Measurements from ENCODE around the gene CBLIF.
"Not testable (repeated sequence)": the region's sequence is repeated elsewhere in the genome, so short reads cannot be mapped to it uniquely, and the experiment has no call there.

The CBLIF gene

DNA sequence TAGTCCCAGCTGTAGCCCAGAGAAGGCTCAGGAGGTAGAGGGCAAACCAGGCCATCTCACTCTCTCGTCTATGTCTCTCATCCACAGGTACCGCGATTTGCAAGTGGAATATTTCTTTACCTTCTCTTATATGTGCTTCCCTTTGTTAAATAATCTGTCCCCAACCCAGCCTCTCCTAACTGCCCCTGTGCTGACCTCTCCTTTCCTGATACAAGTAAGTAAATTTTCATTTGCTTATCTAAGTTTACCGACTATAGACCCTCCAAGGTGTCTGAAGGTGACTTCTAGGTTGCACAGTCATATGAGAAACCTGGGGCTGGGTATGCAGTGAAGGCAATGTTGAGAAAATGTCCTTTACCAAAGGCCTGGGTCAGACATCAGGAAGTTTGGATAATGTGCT, at the start of gene CBLIF:
CBLIF (minus strand) TSS at position 101 of the 400 bp plus-strand sequence; CDS start at position 55, 46 bp downstream.
- DNase-seq, result no peak

DNA sequence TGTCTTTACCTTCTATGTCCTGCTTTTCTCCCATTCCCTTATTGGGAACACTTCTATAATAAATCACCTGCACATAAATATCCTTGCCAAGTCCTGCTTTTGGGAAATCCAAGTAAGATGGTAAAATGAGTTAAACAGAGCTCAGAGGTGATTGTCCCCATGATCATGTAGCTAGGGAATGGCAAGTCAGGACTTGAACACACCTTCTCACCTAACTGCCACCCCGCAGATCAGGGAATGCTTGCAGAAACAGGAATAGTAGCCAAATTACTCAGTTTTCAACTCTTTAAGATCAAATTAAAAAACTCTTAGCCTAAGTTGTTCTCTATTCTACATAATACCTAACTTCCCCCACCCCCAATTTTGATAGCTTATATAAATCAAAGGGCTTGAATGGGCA, 49.3 kb upstream of the CBLIF start:
- DNase-seq, result no peak

DNA sequence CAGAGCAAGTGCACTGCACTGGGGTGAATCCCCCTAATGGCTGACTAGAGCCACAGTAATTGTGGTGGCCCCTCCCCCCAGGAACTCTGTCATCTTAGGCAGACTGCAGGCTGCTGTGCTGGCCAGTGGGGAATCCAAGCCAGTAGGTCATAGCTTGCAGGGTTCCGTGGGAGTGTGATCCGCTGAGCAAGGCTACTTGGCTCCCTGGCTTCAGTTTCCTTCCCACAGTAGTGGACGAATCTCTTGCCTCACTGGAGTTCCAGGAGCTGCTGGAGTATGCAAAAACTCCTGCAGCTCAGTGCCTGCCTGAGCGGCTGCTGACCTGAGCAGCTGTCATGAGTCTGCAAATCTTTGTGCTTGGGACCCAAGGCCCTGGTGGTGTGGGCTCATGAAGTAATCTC, 46.5 kb upstream of the CBLIF start:
- DNase-seq, result no peak

DNA sequence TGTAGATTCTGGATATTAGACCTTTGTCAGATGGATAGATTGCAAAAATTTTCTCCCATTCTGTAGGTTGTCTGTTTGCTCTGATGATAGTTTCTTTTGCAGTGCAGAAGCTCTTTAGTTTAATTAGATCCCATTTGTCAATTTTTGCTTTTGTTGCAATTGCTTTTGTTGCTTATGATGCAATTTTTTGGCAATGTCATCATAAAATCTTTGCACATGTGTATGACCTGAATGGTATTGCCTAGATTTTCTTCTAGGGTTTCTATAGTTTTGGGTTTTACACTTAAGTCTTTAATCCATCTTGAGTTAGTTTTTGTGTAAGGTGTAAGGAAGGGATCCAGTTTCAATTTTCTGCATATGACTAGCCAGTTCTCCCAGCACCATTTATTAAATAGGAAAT, 41.9 kb upstream of the CBLIF start:
- DNase-seq, result not testable (repeated sequence)

DNA sequence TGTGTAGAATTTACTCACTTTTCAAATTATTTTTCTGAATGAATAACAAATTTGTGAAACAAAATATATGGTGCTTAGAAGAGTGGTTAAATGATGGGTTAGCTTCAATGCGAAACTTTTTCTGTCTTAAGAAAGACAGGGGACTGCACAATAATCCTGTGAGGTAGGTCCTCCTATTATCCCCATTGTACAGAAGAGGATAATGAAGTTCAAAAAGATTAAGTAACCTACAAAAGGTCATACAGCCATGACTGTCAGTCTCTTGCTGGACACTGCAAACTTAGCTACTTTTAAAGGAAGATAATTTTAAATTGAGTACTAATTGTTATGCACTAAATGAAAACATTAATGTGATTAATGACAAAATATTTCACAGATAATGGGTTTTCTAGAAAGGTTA, 38.3 kb upstream of the CBLIF start:
- no peak for DNase-seq

DNA sequence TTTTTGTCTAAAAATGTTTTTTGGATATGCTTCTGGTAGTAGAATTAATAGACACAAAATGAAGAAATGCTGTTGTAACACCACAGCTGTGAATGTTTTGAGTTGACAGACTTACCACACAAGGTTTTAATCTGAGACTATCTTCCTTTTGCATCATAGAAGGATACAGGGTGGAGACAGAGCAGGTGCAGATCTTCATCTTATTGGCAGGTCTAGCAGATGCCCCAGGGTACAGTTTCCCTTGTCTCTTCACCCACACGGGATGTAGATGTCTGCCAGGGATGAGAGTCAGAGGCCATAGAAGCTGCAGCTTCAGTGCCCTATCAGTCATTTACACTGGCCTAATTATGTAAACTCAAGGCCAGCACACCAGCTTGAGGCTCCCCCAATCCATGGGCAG, 34.3 kb upstream of the CBLIF start:
- no peak for DNase-seq

DNA sequence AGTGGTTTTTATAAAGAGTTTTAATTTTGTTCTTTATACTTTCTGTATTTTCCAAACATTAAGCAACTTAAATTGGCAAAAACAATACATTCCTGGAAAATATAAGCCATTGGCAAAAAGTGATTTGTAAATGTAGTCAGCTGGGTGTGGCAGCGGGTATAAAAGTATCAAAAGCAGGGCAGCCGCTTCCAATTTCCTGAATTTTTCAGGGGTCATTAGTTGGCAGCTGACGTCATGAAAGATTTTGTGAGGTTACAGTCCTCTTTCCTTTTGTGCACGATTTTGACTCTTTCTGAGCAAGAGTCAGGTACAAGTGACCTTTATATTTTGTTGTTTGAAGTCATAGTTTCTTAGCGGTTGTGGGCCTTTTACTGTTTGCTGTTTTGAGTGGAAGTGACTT, 33.3 kb upstream of the CBLIF start, which contains the start of gene OOSP3:
OOSP3 (plus strand) TSS at position 208 of the 400 bp plus-strand sequence; CDS start at position 235, 27 bp downstream.
- DNase-seq, result no peak

DNA sequence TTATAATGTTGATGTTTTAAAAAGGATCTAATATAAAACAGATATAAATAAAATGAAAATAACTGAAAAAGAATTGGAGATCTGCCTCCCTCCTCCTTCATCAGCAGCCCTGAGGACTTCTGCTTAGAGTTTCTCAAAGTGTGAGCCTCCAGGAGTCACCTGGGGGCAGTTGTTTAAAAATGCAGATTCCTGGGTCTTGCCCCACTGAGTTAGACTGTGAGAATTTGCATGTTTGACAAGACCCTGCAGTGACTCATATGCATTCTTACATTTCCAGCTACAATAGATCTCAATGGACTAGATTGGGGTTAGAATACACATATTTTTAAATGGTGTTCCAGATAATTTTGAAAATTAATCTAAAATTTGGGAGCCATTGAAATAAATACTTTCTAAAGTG, 32.5 kb upstream of the CBLIF start:
- DNase-seq, result no peak

DNA sequence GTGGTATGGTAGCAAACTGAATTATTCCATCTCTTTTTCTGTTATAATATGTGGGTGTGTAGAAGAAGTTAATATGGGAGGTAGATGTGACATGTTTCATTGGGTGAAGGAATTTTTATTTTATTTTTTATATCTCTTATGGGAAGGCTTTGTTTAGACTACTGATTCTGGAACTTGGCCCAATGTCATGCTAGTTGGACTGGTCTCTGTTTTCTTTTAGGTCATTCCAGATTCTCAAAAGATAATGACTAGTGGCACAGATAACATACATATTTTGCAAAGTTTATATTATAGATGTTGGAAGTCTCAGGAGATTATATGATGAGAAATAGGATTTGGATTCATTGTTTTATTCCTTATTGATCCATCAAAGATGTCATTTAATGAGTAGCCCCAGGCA, 32.0 kb upstream of the CBLIF start:
- DNase-seq, result no peak

DNA sequence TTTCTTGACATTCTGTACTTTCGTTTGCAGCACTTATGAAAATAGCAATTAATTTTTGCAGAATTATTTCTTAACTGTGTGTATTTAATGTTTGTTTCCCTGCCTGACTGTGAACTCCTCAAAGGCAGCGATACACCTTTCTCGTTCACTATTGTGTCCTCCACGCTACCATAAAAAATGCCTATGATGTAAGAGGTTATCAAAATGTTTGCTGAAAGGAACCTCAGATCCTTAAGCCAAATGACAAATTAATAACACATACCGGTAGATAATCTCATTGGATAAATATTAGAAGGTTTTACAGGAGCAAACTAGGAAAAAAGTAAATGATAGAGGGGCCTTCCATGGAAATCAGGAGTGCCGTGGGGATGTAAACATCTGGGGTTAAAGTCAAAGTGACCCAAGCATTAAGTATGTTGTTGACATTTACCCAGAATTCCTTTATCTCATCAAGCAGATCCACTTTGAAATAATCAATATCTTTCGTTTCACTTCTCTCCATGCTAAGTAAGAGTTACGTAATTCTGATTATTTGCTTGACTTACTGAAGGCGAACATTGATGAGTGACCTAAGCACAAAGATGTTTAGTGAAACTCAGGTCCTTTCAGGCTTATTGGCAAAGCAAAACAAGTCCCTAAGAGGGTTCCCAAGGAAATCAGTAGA, 30.7 kb upstream of the CBLIF start:
- DNase-seq, result no peak

DNA sequence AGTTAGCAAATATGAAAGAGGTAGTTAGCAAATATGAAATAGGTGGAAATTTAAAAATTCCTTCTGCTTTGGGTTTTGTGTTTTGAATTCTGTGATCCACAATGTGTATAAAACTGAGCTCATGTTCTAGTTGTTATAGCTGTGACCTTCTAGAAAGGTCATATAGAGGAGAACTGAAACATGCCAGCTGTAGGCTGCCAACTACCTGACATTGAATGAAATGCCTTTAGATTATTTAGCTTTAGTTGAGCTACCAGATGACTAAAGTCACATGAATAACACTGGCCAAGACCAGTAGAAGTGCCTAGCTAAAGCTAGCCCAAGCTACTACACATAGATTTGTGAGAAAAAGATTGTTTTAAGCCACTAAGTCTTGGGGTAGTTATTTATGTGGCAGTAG, 26.8 kb upstream of the CBLIF start:
- no peak for DNase-seq

DNA sequence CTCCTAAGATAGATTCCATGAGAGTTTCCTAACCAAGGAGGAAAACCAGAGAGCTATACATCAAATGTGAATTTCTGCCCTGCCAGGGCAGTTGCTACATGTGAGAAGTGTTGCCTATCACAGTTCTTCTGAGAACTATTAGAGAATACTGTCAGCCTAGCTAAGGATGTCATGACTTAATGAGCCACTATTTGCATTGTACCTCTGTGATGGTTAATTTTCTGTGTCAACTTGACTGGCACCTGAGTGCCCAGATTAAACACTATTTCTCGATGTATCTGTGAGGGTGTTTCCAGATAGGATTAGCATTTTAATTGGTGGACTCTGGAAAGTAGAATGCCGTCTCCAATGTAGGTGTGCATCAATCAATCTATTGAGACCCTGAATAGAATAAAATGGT, 22.6 kb upstream of the CBLIF start:
- DNase-seq, result no peak

DNA sequence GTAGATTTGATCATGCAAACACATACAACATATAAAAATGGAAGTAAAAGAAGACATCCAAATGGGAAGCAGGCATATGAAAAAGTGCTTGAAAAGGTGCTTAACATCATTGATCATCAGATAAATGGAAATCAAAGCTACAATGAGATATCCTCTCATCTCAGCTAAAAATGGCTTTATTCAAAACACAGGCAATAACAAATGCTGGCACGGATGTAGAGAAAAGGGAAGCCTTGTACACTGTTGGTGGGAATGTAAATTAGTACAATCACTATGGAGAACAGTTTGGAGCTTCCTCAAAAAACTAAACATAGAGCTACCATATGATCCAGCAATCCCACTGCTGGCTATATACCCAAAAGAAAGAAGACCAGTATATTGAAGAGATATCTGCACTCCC, 21.5 kb upstream of the CBLIF start:
- no peak for DNase-seq

DNA sequence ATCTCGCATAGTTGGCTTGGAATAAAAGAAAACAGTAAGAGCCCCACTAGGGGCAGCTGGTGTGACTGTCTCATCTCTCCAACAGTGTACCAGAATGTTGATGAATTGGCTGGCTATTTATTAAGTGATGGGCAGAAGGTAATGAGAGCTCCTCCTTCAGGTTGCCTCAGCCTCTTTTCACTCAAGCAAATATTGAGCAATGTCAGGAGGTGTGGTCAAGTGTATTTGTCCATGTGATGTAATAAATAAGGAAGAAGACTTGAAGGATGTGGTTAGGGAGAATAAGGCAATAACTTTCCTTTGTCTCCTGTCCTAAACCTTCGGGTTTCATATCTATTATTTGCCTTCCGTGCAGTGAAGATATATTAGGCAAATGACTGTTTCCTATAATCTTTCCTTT, 21.1 kb upstream of the CBLIF start, which contains the start of gene TCN1:
TCN1 (minus strand) TSS at position 91 of the 400 bp plus-strand sequence; CDS start at position 74, 17 bp downstream.
- DNase-seq, result no peak

DNA sequence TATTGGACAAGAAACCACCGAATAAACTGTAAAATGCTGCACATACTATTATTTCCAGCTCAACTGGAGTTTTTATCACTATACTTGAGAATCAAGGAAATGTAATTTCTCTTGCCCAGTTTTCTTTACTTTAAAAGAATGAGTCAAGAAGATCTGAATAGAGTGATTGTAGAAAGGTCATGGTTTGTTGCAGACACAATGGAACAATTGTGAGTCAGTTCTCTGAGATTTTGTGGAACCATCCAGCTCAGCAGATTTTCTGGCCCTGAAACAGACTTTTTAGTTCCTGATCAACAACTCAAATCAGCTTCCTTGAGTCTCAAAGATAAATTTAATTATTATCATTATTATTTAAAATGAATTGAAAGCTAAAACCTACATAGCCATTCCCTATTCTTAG, 19.7 kb upstream of the CBLIF start:
- no peak for DNase-seq

DNA sequence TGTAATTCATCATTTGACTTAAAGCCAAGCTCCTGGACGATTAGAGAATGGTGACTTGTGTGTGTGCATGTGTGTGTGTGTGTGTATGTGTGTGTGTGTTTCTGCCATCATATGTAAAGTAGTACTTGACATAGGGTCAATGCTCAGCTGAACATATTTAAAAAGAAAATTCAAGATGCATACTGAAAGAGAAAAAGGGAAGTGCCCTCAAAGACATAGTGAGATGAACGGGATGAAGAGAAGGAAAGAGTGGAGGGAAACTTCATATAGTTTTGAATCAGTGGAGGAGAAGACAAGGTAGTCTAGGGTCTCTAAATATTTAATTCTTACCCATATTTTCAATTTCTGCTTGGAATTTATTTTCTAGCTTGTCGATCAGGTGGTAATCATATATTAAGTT, 17.0 kb upstream of the CBLIF start:
- no peak for DNase-seq

DNA sequence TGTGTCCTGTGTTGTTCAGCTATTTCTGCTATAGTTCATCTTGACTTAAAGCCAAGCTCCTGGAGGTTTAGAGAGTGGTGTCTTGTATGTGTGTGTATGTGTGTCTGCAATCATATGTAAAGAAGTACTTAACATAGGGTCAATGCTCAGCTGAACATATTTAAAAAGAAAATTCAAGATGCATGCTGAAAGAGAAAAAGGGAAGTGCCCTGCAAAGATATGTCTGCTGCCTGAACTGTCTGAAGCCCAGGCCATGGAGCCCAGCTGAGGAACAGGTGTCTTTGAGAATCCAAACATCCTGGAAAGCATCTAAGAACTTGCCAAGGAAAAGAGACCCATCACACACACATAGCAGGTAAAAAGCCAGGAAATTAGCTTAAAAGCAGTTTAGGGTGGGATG, 14.4 kb upstream of the CBLIF start:
- DNase-seq, result no peak

DNA sequence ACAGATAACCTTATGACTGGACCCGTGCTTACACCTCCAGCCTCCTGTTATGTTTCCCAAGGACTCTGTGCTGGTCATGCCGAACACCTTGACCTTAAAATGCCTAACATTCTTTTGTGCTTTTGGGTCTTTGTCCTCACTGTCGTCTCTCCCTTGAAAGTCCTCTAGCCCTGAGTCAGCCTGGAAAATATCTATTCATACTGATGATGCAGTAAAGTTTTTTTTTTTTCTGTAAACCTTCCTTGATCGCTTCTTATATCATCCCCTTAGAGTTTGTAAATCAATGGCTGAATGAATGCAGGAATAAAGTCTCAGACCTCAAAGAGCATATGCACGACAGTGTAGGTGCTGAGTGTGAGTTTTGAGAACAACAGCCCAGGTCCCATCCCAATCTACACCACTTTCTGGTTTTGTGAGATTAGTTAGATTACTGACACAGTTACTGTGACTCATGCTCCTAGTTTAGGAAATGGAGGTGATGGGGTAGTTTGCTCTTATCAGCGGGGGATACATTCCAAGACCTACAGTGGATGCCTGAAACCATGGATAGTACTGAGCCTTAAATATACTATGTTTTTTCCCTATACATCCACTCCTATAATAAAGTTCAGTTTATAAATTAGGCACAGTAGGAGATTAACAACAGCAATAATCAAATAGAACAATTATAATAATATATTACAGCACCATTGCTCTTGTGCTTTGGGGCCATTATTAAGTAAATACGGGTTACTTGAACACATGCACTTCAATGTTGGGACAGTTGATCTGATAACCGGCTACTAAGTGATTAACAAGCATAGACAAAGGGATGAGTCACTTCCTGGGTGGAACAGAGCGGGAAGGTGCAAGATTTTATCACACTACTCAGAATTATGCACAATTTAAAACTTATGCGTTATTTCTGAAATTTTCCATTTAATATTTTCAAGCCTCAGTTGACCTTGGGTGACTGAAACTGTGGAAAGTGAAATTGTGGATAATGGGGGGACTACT, 12.4 kb upstream of the CBLIF start:
- DNase-seq, result no peak

DNA sequence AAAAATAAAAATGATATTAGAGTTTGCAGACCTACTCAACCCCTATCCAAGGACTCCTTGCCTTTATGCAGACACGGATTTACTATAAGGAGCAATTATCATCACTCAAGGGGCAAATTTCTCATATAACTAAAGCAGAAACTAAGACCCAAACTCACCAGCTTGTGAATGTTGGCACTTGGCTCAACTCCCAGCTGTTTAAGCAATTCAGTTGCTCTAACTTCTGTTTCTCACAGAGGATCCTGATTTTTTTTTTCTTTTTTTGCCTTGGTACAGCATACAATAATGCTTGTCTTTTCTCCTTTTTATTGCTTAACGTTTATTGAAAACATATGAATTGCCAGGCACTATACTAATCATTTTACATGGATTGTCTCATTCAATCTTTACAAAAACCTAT, 9.6 kb upstream of the CBLIF start:
- no peak for DNase-seq

DNA sequence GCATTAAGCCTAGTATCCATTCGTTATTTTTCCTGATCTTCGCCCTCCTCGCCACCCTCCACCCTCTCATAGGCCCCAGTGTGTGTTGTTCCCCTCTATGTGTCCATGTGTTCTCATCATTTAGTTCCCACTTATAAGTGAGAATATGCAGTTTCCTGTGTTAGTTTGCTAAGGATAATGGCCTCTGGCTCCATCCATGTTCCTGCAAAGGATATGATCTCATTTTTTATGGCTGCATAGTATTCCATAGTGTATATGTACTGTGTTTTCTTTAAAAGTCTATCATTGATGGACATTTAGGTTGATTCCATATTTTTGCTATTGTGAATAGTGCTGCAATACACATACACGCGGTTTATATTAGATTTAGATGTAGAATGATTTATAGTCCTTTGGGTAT, 6.1 kb upstream of the CBLIF start:
- DNase-seq, result not testable (repeated sequence)

DNA sequence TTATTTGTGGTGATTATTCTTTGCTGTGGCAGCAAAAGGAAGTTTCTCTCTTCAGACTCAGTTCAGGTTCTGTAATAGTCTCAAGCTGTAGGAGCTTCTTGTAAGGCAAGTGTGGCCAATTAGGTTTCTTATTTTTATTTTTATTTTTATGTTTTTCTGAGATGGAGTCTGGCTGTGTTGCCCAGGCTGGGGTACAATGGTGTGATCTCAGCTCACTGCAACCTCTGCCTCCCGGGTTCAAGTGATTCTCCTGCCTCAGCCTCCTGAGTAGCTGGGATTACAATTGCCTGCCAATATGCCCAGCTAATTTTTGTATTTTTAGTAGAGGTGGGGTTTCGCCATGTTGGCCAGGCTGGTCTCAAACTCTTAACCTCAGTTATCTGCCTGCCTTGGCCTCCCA, 4.3 kb upstream of the CBLIF start:
- DNase-seq, result not testable (repeated sequence)

DNA sequence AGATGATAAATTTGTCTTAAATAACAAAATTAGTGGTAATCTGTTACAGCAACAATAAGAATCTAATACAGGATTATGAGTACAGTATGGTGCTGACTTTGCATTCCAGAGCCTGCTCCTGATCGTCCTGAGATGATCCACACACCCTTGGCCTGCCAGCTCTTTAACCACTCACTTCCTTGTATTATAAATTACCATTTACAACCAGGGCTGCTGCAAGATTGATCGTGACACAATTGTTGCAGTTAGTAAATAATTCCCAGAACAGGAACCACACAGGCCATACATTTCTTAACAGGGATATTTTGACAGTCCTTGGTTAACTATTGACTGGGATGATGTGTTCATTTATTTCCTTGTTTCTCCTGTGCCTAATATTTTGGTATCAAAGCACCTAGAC, 3.8 kb upstream of the CBLIF start:
- no peak for DNase-seq

DNA sequence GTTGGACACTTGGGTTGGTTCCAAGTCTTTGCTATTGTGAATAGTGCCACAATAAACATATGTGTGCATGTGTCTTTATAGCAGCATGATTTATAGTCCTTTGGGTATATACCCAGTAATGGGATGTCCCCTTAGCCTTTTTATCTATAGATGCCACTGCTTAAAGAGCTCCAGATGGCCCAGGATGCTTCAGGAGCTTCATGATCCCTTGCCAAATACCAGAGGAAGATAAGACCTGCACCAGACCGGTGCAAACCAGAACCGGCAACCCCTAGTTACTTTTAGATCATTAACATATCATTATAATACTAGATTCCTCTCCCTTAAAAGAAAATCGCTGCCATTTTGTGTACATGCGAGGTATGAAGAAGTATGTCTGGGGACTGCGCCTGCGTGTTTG, 3.1 kb upstream of the CBLIF start:
- not testable (repeated sequence) for DNase-seq

DNA sequence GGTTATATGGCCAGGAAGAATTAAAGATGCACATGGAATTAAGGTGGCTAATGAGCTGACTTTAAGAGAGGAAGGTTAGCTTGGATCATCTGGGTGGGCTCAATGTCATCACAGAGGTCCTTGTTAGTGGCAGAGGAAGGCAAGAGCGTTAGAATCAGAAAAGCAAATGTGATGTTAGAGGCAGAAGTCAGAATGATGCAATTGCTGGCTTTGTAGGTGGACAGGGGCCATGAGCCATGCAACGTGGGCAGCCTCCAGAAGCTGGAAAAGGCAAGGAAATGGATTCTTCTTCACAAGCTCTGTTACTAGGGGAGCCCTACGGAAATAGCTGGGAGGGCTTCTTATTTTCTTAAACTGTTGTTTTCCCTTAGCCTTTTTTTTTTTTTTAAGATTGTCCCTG, 2.3 kb upstream of the CBLIF start:
- no peak for DNase-seq

All from activated T-cell treated with anti-CD3 and anti-CD28 coated beads, Interleukin-2, amount 50 U/mL, for 48 hours (primary cell).